ENCODE data around the gene CHRNB1.
"Not testable (repeated sequence)": the region's sequence is repeated elsewhere in the genome, so short reads cannot be mapped to it uniquely, and the experiment has no call there.

The CHRNB1 gene

DNA sequence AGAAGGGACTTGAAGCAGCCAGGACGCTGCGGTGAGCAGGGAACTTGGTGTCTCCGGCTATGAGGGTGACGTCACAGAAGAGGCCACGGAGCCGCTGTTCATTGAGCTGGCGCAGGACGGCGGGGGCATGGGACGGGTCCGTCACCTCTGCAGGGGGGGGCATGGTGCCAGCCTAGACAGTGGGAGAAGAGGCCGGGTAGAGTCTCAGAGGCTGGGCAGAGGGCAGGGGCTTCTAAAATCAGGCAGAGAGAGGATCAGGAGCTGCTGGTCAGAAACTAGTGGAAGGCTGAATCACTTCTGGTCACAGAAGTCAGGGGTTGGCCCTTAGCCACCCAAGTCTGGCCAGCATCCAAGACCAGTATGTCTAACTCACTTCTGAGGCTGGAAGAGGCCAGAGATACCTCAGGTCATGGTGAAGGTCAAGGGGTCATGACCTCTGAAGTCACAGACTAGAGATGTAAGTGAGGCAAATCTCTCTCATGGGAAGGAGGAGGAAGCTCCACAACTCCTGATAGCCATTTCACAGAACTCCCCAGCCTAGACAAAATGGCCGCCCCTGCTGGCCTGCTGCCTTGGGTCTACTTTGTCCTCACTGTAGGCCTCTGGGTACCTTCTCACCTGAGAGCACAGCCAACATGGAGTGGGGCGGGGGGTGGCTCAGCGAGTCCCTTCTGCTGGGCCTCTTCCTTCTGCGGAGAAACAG, 21.9 kb downstream of the CHRNB1 start:
- TF ChIP-seq, protein P1, sequence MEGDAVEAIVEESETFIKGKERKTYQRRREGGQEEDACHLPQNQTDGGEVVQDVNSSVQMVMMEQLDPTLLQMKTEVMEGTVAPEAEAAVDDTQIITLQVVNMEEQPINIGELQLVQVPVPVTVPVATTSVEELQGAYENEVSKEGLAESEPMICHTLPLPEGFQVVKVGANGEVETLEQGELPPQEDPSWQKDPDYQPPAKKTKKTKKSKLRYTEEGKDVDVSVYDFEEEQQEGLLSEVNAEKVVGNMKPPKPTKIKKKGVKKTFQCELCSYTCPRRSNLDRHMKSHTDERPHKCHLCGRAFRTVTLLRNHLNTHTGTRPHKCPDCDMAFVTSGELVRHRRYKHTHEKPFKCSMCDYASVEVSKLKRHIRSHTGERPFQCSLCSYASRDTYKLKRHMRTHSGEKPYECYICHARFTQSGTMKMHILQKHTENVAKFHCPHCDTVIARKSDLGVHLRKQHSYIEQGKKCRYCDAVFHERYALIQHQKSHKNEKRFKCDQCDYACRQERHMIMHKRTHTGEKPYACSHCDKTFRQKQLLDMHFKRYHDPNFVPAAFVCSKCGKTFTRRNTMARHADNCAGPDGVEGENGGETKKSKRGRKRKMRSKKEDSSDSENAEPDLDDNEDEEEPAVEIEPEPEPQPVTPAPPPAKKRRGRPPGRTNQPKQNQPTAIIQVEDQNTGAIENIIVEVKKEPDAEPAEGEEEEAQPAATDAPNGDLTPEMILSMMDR (conservative IDR thresholded peaks at IDR 0.05; ENCODE audit: control insufficient read depth, insufficient read depth, low read depth, low read length) = no peak
- H3K4me3 ChIP-seq (ENCODE audit: control insufficient read depth, low read depth, low read length) = no peak overlapping the region
- peak; percentile 92 for DNase-seq (ENCODE audit: low read depth)

DNA sequence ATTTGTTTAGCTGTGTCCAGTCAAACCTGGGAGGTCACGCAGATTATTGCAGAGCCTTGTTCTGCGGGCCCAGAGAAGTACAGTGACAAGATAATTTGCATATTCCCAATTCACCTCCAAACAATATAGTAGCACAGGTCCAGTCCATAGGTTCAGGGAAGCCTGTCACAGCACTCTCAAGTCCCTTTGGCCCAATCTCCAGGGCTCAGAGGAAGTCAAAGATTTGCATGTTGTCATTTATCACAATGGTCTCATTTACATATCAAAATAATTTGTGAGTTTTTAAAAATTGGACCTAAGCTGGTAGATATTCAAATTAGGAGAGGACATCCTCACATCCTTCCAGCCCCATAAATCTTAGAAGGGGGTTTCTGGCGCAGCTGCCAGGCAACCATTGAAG, 22.6 kb downstream of the CHRNB1 start:
- H3K4me3 ChIP-seq (ENCODE audit: control insufficient read depth, low read depth, low read length) = no peak overlapping the region
- TF ChIP-seq, protein P1 (conservative IDR thresholded peaks at IDR 0.05; ENCODE audit: control insufficient read depth, insufficient read depth, low read depth, low read length) = no peak

DNA sequence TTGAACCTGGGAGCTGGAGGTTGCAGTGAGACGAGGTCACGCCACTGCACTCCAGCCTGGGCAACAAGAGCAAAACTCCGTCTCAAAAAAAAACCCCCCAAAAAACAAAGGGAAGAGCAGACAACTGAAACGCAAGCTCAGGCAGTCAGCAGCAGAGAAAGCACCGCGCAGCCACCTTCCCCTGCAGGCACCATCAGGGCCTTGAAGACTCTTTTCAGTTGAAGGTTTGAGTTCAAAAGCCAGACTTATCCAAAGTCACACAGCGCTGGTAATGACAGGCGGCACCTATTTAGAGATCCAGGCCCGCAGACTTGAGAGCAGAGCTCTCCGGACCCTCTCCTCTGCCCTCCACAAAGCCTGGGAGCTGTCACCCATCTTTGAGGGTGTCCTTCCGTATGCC, 23.4 kb downstream of the CHRNB1 start:
- no peak overlapping the region for H3K4me3 ChIP-seq (ENCODE audit: control insufficient read depth, low read depth, low read length)
- DNase-seq (ENCODE audit: low read depth) = no peak
- TF ChIP-seq, protein P1 (conservative IDR thresholded peaks at IDR 0.05; ENCODE audit: control insufficient read depth, insufficient read depth, low read depth, low read length) = no peak

More for the DNA sequence above, 22.6 kb downstream of the CHRNB1 start:
- no peak for DNase-seq (ENCODE audit: low read depth)

DNA sequence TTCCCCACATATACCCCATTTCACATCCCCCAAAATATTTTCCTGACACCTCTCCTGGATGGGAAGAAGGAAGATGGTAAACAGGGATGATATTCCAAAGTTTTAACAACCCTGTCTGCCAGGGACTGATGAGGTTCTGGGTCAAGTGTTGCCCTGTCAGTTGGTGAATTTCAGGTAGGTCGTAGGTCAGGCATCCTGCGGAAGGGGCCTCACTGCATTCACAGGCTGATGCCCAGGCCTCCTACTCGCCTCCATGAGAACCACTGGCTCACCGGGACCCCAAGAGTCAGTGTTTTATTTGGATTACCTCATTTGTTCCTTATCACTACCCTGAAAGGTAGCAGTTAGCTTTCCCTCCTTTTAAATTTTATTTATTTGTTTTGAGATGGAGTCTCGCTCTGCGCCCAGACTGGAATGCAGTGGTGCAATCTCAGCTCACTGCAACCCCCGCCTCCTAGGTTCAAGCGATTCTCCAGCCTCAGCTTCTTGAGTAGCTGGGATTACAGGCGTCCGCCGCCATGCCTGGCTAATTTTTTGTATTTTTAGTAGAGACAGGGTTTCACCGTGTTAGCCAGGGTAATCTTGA, 24.0 kb downstream of the CHRNB1 start:
- no peak overlapping the region for H3K4me3 ChIP-seq (ENCODE audit: control insufficient read depth, low read depth, low read length)
- no peak for DNase-seq (ENCODE audit: low read depth)
- TF ChIP-seq, protein P1 (conservative IDR thresholded peaks at IDR 0.05; ENCODE audit: control insufficient read depth, insufficient read depth, low read depth, low read length) = no peak

DNA sequence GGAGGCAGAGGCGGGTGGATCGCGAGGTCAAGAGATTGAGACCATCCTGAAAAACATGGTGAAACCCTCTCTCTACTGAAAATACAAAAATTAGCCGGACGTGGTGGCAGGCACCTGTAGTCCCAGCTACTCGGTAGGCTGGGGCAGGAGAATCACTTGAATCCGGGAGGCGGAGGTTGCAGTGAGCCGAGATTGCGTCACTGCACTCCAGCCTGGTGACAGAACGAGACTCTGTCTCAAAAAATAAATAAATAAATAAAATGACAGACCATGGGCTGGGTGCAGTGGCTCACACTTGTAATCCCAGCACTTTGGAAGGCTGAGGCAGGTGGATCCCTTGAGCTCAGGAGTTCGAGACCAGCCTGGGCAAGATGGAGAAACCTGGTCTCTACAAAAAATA, 25.0 kb downstream of the CHRNB1 start:
- H3K4me3 ChIP-seq (ENCODE audit: control insufficient read depth, low read depth, low read length); DNase-seq (ENCODE audit: low read depth): not testable (repeated sequence)

DNA sequence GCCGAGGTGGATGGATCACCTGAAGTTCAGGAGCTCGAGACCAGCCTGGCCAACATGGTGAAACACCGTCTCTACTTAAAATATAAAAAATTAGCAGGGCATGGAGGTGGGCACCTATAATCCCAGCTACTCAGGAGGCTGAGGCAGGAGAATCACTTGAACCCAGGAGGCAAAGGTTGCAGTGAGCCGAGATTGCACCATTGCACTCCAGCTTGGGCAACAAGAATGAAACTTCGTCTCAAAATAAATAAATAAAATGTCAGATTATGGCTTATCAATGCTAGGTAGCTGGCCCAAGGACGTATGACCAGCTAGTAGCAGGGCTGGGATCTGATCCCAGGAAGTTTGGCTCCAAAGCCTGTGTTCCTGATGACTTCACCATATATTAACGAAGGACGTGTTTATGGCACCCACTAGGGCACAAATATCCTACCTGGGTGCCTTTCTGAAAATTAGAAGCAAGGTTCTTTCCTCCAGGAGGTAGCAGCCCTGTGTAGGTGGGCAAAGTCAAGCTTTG, 25.7 kb downstream of the CHRNB1 start:
- H3K4me3 ChIP-seq (ENCODE audit: control insufficient read depth, low read depth, low read length); DNase-seq (ENCODE audit: low read depth): not testable (repeated sequence)

DNA sequence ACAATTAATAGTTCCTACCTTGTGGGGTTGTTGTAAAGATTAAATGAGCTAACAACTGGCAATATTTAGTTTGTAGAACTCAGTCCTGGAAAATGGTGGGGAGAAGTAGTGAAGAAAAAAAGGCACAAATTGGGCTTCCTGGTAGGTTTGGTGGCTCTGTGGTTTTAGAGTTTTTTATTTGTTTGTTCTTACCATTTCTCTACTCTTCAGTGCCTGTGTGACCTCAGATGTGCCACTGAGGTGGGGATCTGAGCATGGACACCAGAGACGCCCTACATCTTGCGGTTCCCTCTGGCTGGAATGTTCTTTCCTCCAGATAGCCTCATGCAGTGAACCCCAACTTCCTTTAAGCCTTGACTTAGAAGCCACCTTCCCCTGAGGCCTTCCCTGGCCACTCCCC, 26.9 kb downstream of the CHRNB1 start:
- no peak for DNase-seq (ENCODE audit: low read depth)
- TF ChIP-seq, protein P1 (conservative IDR thresholded peaks at IDR 0.05; ENCODE audit: control insufficient read depth, insufficient read depth, low read depth, low read length) = no peak

DNA sequence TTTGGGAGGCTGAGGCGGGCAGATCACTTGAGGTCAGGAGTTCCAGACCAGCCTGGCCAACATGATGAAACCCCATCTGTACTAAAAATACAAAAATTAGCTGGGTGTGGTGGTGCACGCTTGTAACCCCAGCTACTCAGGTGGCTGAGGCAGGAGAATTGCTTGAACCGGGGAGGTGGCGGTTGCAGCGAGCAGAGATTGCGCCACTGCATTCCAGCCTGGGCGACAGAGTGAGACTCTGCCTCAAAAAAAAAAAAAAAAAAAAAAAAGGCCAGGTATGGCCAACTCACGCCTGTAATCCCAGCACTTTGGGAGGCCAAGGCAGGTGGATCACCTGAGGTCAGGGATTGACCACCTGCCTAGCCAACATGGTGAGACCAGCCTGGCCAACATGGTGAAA, 29.9 kb downstream of the CHRNB1 start:
- H3K4me3 ChIP-seq (ENCODE audit: control insufficient read depth, low read depth, low read length); DNase-seq (ENCODE audit: low read depth): not testable (repeated sequence)

More for the DNA sequence above, 26.9 kb downstream of the CHRNB1 start:
- no peak overlapping the region for H3K4me3 ChIP-seq (ENCODE audit: control insufficient read depth, low read depth, low read length)
